Esophagus squamous epithelium (tissue), 5 donors: ENCODE results near the gene FBXW7. TPM values are rescaled to one million over a fixed set of nuclear protein-coding genes. Genes with fewer than 3 reads are reported as not detected.

Source experiments
- DNase-seq: peaks from one replicate; lab custom pipeline; 2025; lab: John Stamatoyannopoulos, UW
- H3K27ac ChIP-seq, 4 donors: fragments of 200-600 bp; sonication (generic); one replicate each; pipeline ENCODE4 v1.5.1; 2016 to 2019; ENCODE audit warnings: mild to moderate bottlenecking in 1 of 4
- H3K27me3 ChIP-seq, 4 donors: fragments of 200-600 bp; sonication (generic); 1 replicate in 3 of 4; 2 replicates in 1 of 4; pipeline versions ENCODE4 v1.5.1 to v1.6.0; 2017 to 2021; ENCODE audit warnings: antibody characterized with exemption in 1 of 4
- H3K36me3 ChIP-seq, 3 donors: fragments of 200-600 bp; sonication (generic); one replicate each; pipeline ENCODE4 v1.5.1; 2016 to 2019
- H3K4me1 ChIP-seq, 3 donors: fragments of 200-600 bp; sonication (generic); one replicate each; pipeline ENCODE4 v1.5.1; 2017 to 2019
- H3K4me3 ChIP-seq, 4 donors: fragments of 200-600 bp; sonication (generic); 1 replicate in 3 of 4; 2 replicates in 1 of 4; pipeline ENCODE4 v1.5.1; 2016 to 2019; ENCODE audit warnings: mild to moderate bottlenecking in 2 of 4, moderate library complexity in 1 of 4
- H3K9me3 ChIP-seq, 3 donors: fragments of 200-600 bp; sonication (generic); one replicate each; pipeline ENCODE4 v1.5.1; 2016 to 2019
- POLR2A ChIP-seq, 4 donors: fragments of 450-650 bp; IDR thresholded peaks; one replicate each; pipeline ENCODE4 v1.6.1; 2017; ENCODE audit warnings: antibody characterized with exemption in 4 of 4, mild to moderate bottlenecking in 4 of 4, moderate library complexity in 3 of 4
- WGBS, 2 donors: methylation state at CpG; one replicate each; pipeline ENCODE4 v1.1.5; 2018; 5-methylcytosine and 5-hydroxymethylcytosine counted together
- intact Hi-C: fragments of 100-400 bp; cut with DNase I; formaldehyde crosslinking; loops from one replicate; pipeline ENCODE4 v1.15.0; 2022
- total RNA-seq, 4 donors: library from RNA; depleted of rRNA; stranded (reverse); fragments of >200 nt; gene quantifications; one replicate each; pipeline ENCODE4 v1.1.0, GENCODE V29; 2016
- TF ChIP-seq, protein P1 (sequence below), 6 experiments: fragments of 450-650 bp in 4 of 6; fragments of 200-600 bp in 2 of 6; sonication (generic) in 2 of 6; IDR thresholded peaks; one replicate each; pipeline ENCODE4 v1.5.1; 2016 to 2019; ENCODE audit warnings: antibody characterized with exemption in 6 of 6, mild to moderate bottlenecking in 4 of 6, moderate library complexity in 4 of 6
- donor health status: DM: yes; HTN: yes; CAD: no.

FBXW7 gene
- total RNA-seq, 4 donors from 2014 or later: 32.3 to 92.7 (median 36.9) TPM

- no peak for DNase-seq
- Histone ChIP-seq H3K4me3 (no peak overlapping the region), H3K36me3 (no peaks in the 10 kb centered on the region), H3K4me1 (peaks cover 0 to 9% (median 0%) of the 10 kb centered on the region in 3 donors), H3K9me3 (no peaks in the 10 kb centered on the region), H3K27ac (no peak overlapping the region), H3K27me3 (no peaks in the 10 kb centered on the region)
- TF ChIP-seq POLR2A (IDR thresholded peaks at IDR 0.05): no peak
- TF ChIP-seq, protein P1, sequence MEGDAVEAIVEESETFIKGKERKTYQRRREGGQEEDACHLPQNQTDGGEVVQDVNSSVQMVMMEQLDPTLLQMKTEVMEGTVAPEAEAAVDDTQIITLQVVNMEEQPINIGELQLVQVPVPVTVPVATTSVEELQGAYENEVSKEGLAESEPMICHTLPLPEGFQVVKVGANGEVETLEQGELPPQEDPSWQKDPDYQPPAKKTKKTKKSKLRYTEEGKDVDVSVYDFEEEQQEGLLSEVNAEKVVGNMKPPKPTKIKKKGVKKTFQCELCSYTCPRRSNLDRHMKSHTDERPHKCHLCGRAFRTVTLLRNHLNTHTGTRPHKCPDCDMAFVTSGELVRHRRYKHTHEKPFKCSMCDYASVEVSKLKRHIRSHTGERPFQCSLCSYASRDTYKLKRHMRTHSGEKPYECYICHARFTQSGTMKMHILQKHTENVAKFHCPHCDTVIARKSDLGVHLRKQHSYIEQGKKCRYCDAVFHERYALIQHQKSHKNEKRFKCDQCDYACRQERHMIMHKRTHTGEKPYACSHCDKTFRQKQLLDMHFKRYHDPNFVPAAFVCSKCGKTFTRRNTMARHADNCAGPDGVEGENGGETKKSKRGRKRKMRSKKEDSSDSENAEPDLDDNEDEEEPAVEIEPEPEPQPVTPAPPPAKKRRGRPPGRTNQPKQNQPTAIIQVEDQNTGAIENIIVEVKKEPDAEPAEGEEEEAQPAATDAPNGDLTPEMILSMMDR (IDR thresholded peaks at IDR 0.05): no peak
- WGBS, 2 donors: 73 to 88% methylated on average over 1 of the region's 1 CpG
- intact Hi-C loops: no loop called here
Measured at GRCh38 chr4:152306541-152306940, 229.4 kb downstream of the FBXW7 start.

DNA sequence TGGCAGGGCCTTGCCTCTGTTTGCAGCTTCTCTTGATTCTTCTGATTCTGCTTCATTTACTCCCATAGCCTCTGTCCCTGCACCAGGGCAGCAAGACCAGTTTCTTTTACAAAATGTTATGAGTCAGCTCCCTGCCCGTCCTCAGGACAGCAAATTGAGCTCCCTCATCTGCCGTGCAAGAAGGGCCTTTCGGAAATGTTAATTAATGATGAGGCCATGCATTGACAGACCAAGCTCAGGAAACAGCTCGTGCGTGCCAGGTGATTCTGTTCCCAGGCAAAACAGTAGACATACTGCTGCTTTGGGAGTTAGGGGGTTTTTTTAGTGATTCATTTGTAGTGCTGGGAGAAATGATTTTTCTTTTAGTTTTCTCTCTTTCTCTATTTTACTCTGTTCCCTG lies 231.7 kb downstream of the FBXW7 start:
- Histone ChIP-seq H3K27me3 (no peaks in the 10 kb centered on the region), H3K27ac (no peak overlapping the region), H3K4me1 (peaks cover 0 to 9% (median 0%) of the 10 kb centered on the region in 3 donors), H3K4me3 (no peak overlapping the region), H3K36me3 (no peaks in the 10 kb centered on the region), H3K9me3 (no peaks in the 10 kb centered on the region)
- DNase-seq: no peak
- intact Hi-C loops: no loop called here
- no peak for TF ChIP-seq POLR2A (IDR thresholded peaks at IDR 0.05)
- TF ChIP-seq, protein P1 (IDR thresholded peaks at IDR 0.05): no peak
- 20 to 55% methylated on average over 4 to 5 of the region's 5 CpGs for WGBS, 2 donors

GRCh38 chr4:152301381-152301780 lies 234.5 kb downstream of the FBXW7 start:
- intact Hi-C loops: no loop called here
- WGBS, 2 donors: 77 to 91% methylated on average over 6 of the region's 6 CpGs

GRCh38 chr4:152299553-152299952 lies 236.3 kb downstream of the FBXW7 start:
- H3K9me3 ChIP-seq: no peaks in the 10 kb centered on the region
- no peak overlapping the region for H3K4me3 ChIP-seq
- H3K4me1 ChIP-seq: peaks cover 0 to 8% (median 0%) of the 10 kb centered on the region in 3 donors
- TF ChIP-seq, protein P1 (IDR thresholded peaks at IDR 0.05): no peak
- 90 to 93% methylated on average over 3 of the region's 3 CpGs for WGBS, 2 donors
- no peaks in the 10 kb centered on the region for H3K36me3 ChIP-seq
- no peaks in the 10 kb centered on the region for H3K27me3 ChIP-seq
- intact Hi-C loops: no loop called here
- no peak for DNase-seq
- H3K27ac ChIP-seq: no peak overlapping the region

More at GRCh38 chr4:152301381-152301780, 234.5 kb downstream of the FBXW7 start:
- Histone ChIP-seq H3K4me1 (peaks cover 0 to 9% (median 0%) of the 10 kb centered on the region in 3 donors), H3K4me3 (no peak overlapping the region), H3K27ac (no peak overlapping the region), H3K36me3 (no peaks in the 10 kb centered on the region), H3K27me3 (no peaks in the 10 kb centered on the region), H3K9me3 (no peaks in the 10 kb centered on the region)
- no peak for DNase-seq
- TF ChIP-seq, protein P1 (IDR thresholded peaks at IDR 0.05): no peak
- no peak for TF ChIP-seq POLR2A (IDR thresholded peaks at IDR 0.05)

DNA sequence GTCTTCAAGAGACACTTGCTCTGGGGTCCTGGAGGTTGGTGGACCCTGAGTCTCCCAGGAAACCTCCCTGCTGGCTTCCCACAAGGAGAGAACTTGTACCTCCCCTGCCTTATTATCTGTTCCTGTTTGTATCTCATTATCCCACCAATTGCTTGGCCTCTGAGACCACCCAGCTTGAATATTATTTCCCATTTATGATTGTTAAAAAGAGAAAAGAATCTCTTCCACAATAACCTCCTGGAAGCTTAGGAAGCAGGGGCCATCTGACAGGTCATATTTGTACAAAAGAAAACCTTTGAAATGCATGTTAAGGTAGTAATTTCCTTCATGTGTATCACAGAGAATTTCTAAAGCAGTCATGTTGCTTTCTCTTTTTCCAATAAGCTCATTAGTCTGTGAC lies 239.5 kb downstream of the FBXW7 start:
- intact Hi-C loops: no loop called here
- no peak for DNase-seq
- H3K27ac ChIP-seq: no peak overlapping the region
- TF ChIP-seq POLR2A (IDR thresholded peaks at IDR 0.05): no peak
- TF ChIP-seq, protein P1 (IDR thresholded peaks at IDR 0.05): no peak
- H3K36me3 ChIP-seq: no peaks in the 10 kb centered on the region
- peaks cover 0 to 8% (median 4%) of the 10 kb centered on the region in 3 donors for H3K4me1 ChIP-seq
- H3K9me3 ChIP-seq: no peaks in the 10 kb centered on the region
- no peak overlapping the region for H3K4me3 ChIP-seq
- H3K27me3 ChIP-seq: no peaks in the 10 kb centered on the region
